ENCODE results near the gene MGA. TPM values are rescaled to one million over a fixed set of nuclear protein-coding genes. Genes with fewer than 3 reads are reported as not detected.
A peak's percentile ranks its signal among the peaks of the same experiment; 100 is the strongest.
"Not testable (repeated sequence)": the region's sequence is repeated elsewhere in the genome, so short reads cannot be mapped to it uniquely, and the experiment has no call there.

Gene MGA
- total RNA-seq, 1 donor from 2014 or later: 43.1 TPM

DNA sequence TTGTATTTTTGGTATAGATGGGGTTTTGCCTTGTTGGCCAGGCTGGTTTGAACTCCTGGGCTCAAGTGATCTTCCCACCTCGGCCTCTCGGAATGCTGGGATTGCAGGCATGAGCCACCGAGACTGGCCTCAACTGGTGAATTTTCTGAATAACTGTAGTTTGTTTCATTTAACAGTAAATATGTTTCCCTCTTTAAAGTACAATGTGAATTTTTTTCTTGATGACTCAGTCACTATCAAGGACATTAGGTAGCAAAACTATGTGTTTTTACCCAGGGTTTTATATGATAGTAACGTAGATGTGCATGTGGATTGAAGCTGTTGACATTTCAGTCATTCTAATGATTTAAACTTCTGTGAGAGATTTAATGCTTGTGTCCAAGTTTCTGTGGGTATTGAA is 73.9 kb downstream of the MGA start:
- Histone ChIP-seq H3K36me3 (ENCODE audit: control insufficient read depth, insufficient read depth, low read length) (no peaks in the 10 kb centered on the region), H3K27me3 (ENCODE audit: control insufficient read depth, insufficient read depth, low read length) (no peaks in the 10 kb centered on the region), H3K4me3 (ENCODE audit: low read depth, low read length) (no peak overlapping the region)
- TF ChIP-seq, protein P1, sequence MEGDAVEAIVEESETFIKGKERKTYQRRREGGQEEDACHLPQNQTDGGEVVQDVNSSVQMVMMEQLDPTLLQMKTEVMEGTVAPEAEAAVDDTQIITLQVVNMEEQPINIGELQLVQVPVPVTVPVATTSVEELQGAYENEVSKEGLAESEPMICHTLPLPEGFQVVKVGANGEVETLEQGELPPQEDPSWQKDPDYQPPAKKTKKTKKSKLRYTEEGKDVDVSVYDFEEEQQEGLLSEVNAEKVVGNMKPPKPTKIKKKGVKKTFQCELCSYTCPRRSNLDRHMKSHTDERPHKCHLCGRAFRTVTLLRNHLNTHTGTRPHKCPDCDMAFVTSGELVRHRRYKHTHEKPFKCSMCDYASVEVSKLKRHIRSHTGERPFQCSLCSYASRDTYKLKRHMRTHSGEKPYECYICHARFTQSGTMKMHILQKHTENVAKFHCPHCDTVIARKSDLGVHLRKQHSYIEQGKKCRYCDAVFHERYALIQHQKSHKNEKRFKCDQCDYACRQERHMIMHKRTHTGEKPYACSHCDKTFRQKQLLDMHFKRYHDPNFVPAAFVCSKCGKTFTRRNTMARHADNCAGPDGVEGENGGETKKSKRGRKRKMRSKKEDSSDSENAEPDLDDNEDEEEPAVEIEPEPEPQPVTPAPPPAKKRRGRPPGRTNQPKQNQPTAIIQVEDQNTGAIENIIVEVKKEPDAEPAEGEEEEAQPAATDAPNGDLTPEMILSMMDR (IDR thresholded peaks at IDR 0.05; ENCODE audit: insufficient read depth, low read length, poor library complexity, severe bottlenecking): no peak
- DNase-seq (ENCODE audit: low read depth): no peak

DNA sequence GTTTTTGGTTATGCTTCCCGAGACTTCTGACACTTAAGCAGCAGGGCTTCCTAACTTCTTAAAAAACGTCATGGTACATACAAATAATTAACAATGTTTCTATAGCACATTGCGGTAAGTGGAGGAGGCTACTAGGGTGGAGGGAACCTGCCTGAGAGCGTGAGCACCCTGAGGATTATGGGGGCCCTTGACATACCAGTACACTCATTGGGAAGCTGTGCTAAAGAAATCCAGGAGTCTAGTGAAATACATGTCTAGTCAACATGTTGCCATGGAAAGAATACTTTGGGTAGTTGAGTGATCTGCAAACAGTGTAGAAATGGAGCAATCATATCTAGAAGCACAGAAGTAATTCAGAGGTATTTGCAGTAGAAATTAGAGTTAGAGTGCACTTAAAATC is 74.8 kb downstream of the MGA start:
- TF ChIP-seq, protein P1 (IDR thresholded peaks at IDR 0.05; ENCODE audit: insufficient read depth, low read length, poor library complexity, severe bottlenecking): no peak
- no peaks in the 10 kb centered on the region for H3K27me3 ChIP-seq (ENCODE audit: control insufficient read depth, insufficient read depth, low read length)
- no peaks in the 10 kb centered on the region for H3K36me3 ChIP-seq (ENCODE audit: control insufficient read depth, insufficient read depth, low read length)
- H3K4me3 ChIP-seq (ENCODE audit: low read depth, low read length): no peak overlapping the region
- no peak for DNase-seq (ENCODE audit: low read depth)

DNA sequence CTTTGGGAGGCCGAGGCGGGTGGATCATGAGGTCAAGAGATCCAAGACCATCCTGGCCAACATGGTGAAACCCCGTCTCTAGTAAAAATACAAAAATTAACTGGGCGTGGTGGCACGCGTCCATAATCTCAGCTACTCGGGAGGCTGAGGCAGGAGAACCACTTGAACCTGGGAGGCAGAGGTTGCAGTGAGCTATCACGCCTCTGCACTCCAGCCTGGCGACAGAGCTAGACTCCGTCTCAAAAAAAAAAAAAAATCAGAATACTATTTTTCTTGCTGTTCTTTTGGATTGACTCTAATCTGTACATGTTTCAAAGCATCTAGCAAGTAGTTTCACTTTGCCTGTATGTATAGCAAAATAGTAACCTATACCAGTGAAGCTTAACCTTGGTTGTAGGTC is 75.3 kb downstream of the MGA start:
- H3K27me3 ChIP-seq (ENCODE audit: control insufficient read depth, insufficient read depth, low read length); DNase-seq (ENCODE audit: low read depth); H3K36me3 ChIP-seq (ENCODE audit: control insufficient read depth, insufficient read depth, low read length); H3K4me3 ChIP-seq (ENCODE audit: low read depth, low read length): not testable (repeated sequence)

DNA sequence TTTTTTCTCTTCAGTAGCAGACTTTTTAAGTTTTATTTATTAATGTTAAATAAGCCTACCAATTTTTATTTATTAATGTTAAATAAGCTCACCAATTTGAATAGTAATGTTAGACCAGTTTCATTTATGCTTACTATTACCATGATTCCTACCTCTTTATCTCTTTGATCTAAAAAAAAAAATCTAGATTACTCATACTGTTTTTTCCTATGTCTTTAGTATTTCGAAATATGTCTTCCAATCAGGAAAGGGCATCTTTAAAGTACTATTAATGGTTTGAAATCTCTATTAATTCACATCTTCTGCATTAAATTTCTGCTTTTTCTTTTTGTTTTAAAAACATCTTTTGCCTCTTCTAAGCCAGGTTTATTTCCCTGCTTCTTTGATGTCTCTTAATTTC is 86.6 kb downstream of the MGA start:
- TF ChIP-seq, protein P1 (IDR thresholded peaks at IDR 0.05; ENCODE audit: insufficient read depth, low read length, poor library complexity, severe bottlenecking): no peak
- Histone ChIP-seq H3K27me3 (ENCODE audit: control insufficient read depth, insufficient read depth, low read length) (no peaks in the 10 kb centered on the region), H3K4me3 (ENCODE audit: low read depth, low read length) (no peak overlapping the region), H3K36me3 (ENCODE audit: control insufficient read depth, insufficient read depth, low read length) (no peaks in the 10 kb centered on the region)
- DNase-seq (ENCODE audit: low read depth): no peak

DNA sequence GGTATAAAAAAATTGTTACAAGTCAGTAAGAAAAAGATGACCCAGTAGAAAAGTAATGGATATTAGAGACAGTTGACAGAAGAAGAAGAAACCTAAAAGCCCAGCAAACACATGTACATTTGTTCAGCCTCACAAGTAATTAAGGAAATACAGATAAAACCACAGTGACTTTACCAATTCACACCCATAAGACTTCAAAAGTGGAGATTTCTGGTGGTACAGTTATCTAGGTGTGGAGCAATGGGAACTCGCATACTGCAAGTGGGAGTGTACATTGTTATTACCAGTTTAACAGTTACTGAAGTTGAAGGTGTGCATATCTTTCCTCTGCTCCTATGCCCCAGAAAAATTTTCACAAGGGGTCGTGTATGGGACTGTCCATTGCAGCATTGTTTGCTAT is 96.0 kb downstream of the MGA start:
- no peak overlapping the region for H3K4me3 ChIP-seq (ENCODE audit: low read depth, low read length)
- TF ChIP-seq, protein P1 (IDR thresholded peaks at IDR 0.05; ENCODE audit: insufficient read depth, low read length, poor library complexity, severe bottlenecking): no peak
- DNase-seq (ENCODE audit: low read depth): no peak
- no peaks in the 10 kb centered on the region for H3K27me3 ChIP-seq (ENCODE audit: control insufficient read depth, insufficient read depth, low read length)
- H3K36me3 ChIP-seq (ENCODE audit: control insufficient read depth, insufficient read depth, low read length): no peaks in the 10 kb centered on the region

DNA sequence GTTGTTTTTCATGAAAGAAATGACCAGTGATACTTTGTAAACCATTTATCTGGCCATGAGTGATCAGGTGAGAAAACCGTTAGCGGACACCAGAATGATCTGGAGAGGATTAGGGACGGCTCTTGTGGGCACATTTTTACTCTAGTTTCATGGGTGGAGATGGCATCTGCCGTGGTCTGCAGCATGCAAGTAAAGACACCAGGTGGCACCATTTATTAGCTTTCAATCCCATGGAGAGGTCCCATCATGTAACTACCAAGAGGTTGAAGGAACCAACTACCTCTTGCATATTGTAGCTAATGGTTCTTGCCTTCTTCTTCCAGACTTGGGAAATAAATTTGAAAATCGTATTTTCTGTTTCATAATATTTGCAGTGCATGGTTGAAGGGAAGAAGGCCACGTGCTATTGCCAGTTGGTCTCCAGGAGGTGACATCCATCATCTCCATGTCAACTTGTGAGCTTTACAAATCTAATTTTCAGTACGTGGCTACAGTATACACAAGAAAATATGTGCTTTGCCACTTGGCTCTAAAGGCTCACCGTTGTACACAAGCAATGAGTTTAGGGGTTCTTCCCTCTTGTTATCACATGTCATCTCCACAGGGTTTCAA is 112.6 kb downstream of the MGA start:
- Histone ChIP-seq H3K27me3 (ENCODE audit: control insufficient read depth, insufficient read depth, low read length) (no peaks in the 10 kb centered on the region), H3K4me3 (ENCODE audit: low read depth, low read length) (no peak overlapping the region), H3K36me3 (ENCODE audit: control insufficient read depth, insufficient read depth, low read length) (no peaks in the 10 kb centered on the region)
- TF ChIP-seq, protein P1 (IDR thresholded peaks at IDR 0.05; ENCODE audit: insufficient read depth, low read length, poor library complexity, severe bottlenecking): peak; percentile 65
- DNase-seq (ENCODE audit: low read depth): no peak
